Sciatic nerve (tissue), 2 donors: ENCODE results near the gene HOXD9. TPM values are rescaled to one million over a fixed set of nuclear protein-coding genes. Genes with fewer than 3 reads are reported as not detected.

Experiments
- ATAC-seq: fragments of 200-7000 bp; cut with Tn5 transposase; one replicate; pipeline ENCODE4 v1.9.1; 2020; ENCODE audit warnings: mild to moderate bottlenecking, moderate library complexity
- DNase-seq: peaks from one replicate; pipeline ENCODE4 v3.0.0-alpha.2; 2020; ENCODE audit warnings: low spot score
- intact Hi-C: fragments of 100-400 bp; cut with DNase I; formaldehyde crosslinking; loops from one replicate; pipeline ENCODE4 v1.14.2; 2022
- total RNA-seq: library from RNA; stranded (reverse); fragmentation: NEBNext Ultra II Directional; extraction: Animal tissue kit (Norgen Biotek cat#: 25700); gene quantifications from one replicate; pipeline ENCODE4 v1.2.1, GENCODE V29; 2021
- donor health status: DM: no; HTN: no; CAD: no.
- donor health status: DM: no; HTN: no; CAD: no.

Gene HOXD9
- total RNA-seq, 1 donor from 2014 or later: 4.9 TPM

GRCh38 chr2:176095421-176095820 lies 27.1 kb upstream of the HOXD9 start:
- DNase-seq (no peak), ATAC-seq (no peak)
- intact Hi-C loops: loop anchor here (10.0 kb wide), 1 partner anchor 1761 kb away; the partner anchor contains the start of gene SP9

GRCh38 chr2:176096243-176096985 lies 26.1 kb upstream of the HOXD9 start:
- DNase-seq (no peak), ATAC-seq (no peak)
- intact Hi-C loops: loop anchor here (10.0 kb wide), 1 partner anchor 1762 kb away; the partner anchor contains the start of gene SP9

GRCh38 chr2:176096986-176097819 lies 25.3 kb upstream of the HOXD9 start:
- DNase-seq: no peak
- peak; percentile 75 for ATAC-seq
- intact Hi-C loops: loop anchor here (10.0 kb wide), 1 partner anchor 1762 kb away; the partner anchor contains the start of gene SP9

- ATAC-seq (peak; percentile 7), DNase-seq (no peak)
- intact Hi-C loops: loop anchor here (10.0 kb wide), 1 partner anchor 1763 kb away; the partner anchor contains the start of gene SP9
Measured at GRCh38 chr2:176097820-176098365, 24.6 kb upstream of the HOXD9 start.

GRCh38 chr2:176098366-176099158 lies 24.0 kb upstream of the HOXD9 start:
- ATAC-seq (peak; percentile 7), DNase-seq (no peak)
- intact Hi-C loops: loop anchor here (10.0 kb wide), 1 partner anchor 1764 kb away; the partner anchor contains the start of gene SP9

GRCh38 chr2:176099159-176099727 lies 23.3 kb upstream of the HOXD9 start:
- DNase-seq (no peak), ATAC-seq (no peak)
- intact Hi-C loops: loop anchor here (10.0 kb wide), 1 partner anchor 1764 kb away; the partner anchor contains the start of gene SP9

- intact Hi-C loops: loop anchor here (10.0 kb wide), 1 partner anchor 1765 kb away; the partner anchor contains the start of gene SP9
- ATAC-seq: no peak
- DNase-seq: no peak
Measured at GRCh38 chr2:176099728-176100546, 22.6 kb upstream of the HOXD9 start, which contains the start of gene HOXD12. Gene HOXD12, plus strand, starts transcription at chr2:176099795. Its CDS starts 7 bp downstream, at chr2:176099802.

GRCh38 chr2:176100547-176101140 lies 21.9 kb upstream of the HOXD9 start:
- DNase-seq (no peak), ATAC-seq (no peak)
- intact Hi-C loops: no loop called here

GRCh38 chr2:176101216-176101830 lies 21.2 kb upstream of the HOXD9 start:
- intact Hi-C loops: no loop called here
- no peak for DNase-seq
- no peak for ATAC-seq

GRCh38 chr2:176101842-176102241 lies 20.7 kb upstream of the HOXD9 start:
- ATAC-seq (no peak), DNase-seq (no peak)
- intact Hi-C loops: no loop called here

- intact Hi-C loops: no loop called here
Measured at GRCh38 chr2:176102309-176102866, 20.1 kb upstream of the HOXD9 start.

GRCh38 chr2:176103194-176103593 lies 19.3 kb upstream of the HOXD9 start:
- ATAC-seq: no peak
- intact Hi-C loops: no loop called here
- DNase-seq: no peak

More at GRCh38 chr2:176102309-176102866, 20.1 kb upstream of the HOXD9 start:
- no peak for DNase-seq
- ATAC-seq: no peak

- intact Hi-C loops: no loop called here
- ATAC-seq: no peak
- no peak for DNase-seq
Measured at GRCh38 chr2:176103742-176104315, 18.7 kb upstream of the HOXD9 start.

GRCh38 chr2:176104316-176105077 lies 18.0 kb upstream of the HOXD9 start:
- DNase-seq (no peak), ATAC-seq (no peak)
- intact Hi-C loops: no loop called here

GRCh38 chr2:176105078-176105729 lies 17.3 kb upstream of the HOXD9 start:
- intact Hi-C loops: no loop called here
- ATAC-seq (peak; percentile 9), DNase-seq (no peak)
